GM10248 (cell line): ENCODE results near the gene CCHCR1.
"Not testable (repeated sequence)": the region's sequence is repeated elsewhere in the genome, so short reads cannot be mapped to it uniquely, and the experiment has no call there.

Source experiments
- CTCF ChIA-PET: fragments of 300-600 bp; sonication (Branson Sonifier 250); formaldehyde crosslinking; extraction: SDS; loops from one replicate; lab custom pipeline; 2021; ENCODE audit warnings: antibody characterized with exemption; lab: Yijun Ruan, JAX
- POLR2A ChIA-PET: fragments of 350-650 bp; sonication (Branson Sonifier 250); formaldehyde crosslinking; extraction: SDS; loops from one replicate; lab custom pipeline; 2020; ENCODE audit warnings: antibody characterized with exemption; lab: Yijun Ruan, JAX
- DNase-seq: peaks from one replicate; pipeline ENCODE4 v3.0.0; 2012; ENCODE audit errors: extremely low spot score
- CTCF ChIP-seq: IDR thresholded peaks from 2 replicates; pipeline ENCODE4 v1.5.1; 2012; ENCODE audit warnings: mild to moderate bottlenecking, low read depth; ENCODE audit errors: extremely low read depth, missing control alignments, control extremely low read depth

The CCHCR1 gene

DNA sequence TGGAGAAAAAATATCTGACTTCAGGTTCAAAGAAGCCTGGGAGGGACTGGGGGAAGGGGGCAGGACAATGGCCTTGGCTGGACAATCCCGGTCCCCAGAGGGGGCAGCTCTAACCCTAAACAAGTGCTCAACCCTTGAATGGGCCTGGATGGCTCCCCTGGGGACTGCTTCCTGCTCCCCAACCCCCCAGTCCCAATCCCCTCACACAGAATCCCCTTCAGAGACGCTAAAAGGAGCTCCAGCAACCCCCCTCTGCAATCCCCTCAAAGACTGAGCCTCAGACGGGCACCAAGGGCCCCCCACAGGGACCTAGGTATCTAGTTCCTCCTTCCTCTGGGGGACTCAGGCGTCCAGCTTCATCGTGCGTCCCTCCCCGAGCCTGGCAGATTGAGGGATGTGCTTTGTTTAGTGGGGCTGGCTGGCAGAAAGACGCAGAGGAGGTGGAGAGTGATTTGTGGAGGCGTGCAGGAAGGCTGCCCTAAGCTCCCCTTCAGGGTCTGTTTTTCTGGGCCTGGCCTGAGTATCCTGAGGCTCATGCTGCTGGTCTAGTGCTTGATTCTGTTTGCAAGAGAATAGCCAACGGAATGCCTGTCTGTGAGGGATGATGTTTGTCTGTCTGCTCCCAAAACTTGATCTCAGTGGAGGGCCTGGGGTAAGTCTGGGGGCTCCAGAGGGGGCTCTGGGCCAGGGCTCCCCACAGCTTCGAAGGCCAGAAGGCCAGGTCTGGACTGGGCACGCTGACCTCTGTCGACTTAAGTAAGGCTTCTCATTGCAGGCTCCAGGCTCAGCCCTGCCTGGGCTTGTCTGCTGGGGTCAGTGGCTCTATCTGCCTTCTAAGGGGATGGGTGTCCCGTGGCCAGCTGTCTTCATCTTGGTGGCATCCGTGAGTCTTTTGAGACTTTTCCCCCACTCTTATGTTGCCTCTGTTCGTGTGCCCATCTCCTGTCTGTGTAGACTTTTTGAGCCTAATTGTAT lies 14.6 kb upstream of the CCHCR1 start:
- POLR2A ChIA-PET = no interaction called here
- no peak for DNase-seq
- CTCF ChIA-PET = interaction anchor here (1.4 kb wide), 1 partner anchor 11 kb away, joined by 5 read pairs; no protein-coding TSS in a partner anchor

GRCh38 chr6:31170987-31171671 lies 13.5 kb upstream of the CCHCR1 start:
- CTCF ChIA-PET = interaction anchor here (1.4 kb wide), 1 partner anchor 12 kb away, joined by 5 read pairs; no protein-coding TSS in a partner anchor
- no peak for DNase-seq
- no peak for TF ChIP-seq CTCF
- POLR2A ChIA-PET = no interaction called here

More for the DNA sequence above, 14.6 kb upstream of the CCHCR1 start:
- no peak for TF ChIP-seq CTCF

DNA sequence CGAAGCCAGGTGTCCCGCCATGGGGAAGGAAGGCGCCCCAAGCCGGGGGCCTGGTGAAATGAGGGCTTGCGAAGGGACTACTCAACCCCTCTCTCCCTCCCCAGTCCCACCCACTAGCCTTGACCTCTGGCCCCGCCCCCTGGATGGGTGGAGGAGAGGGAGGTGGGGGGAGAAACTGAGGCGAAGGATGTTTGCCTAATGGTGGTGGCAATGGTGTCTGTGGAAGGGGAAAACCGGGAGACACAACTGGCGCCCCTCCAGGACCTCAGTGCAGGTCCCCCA lies 12.9 kb upstream of the CCHCR1 start, which contains the start of gene POU5F1:
POU5F1 (minus strand) TSS at position 83 of the 282 bp plus-strand sequence; CDS start at position 21, 62 bp downstream.
- CTCF ChIA-PET = no interaction called here
- POLR2A ChIA-PET = no interaction called here
- no peak for DNase-seq
- no peak for TF ChIP-seq CTCF

- POLR2A ChIA-PET, DNase-seq: not testable (repeated sequence)
These were observed 12.4 kb upstream of the CCHCR1 start for GRCh38 chr6:31169858-31170599.

GRCh38 chr6:31169123-31169857 lies 11.7 kb upstream of the CCHCR1 start:
- ChIA-PET CTCF (interaction anchor here (1.1 kb wide), 1 partner anchor 18 kb away, joined by 3 read pairs; no protein-coding TSS in a partner anchor), POLR2A (no interaction called here)
- no peak for TF ChIP-seq CTCF
- DNase-seq = no peak

More at GRCh38 chr6:31169858-31170599, 12.4 kb upstream of the CCHCR1 start:
- CTCF ChIA-PET = not testable (repeated sequence)

DNA sequence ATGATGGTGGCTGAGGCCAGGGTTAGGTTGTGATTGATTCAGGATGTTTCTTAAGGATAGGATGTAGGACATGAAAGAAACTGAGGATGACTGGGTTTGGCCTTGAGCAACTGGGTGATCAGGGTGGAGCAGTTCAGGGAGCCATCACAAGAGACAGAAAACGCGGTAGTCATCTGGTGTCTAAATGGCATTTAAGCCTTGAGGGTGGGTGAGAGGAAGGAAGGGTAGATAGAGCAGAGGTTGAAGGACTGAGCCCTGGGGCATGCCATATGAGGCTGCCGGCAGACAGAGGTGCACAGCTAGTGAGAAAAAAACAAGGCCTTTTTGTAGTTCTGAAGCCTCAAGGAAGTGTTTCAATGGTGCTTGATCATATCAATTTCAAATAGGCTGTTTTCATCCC lies 11.0 kb upstream of the CCHCR1 start:
- DNase-seq = no peak
- ChIA-PET POLR2A (no interaction called here), CTCF (interaction anchor here (0.7 to 1.1 kb wide), 2 partner anchors 10 to 18 kb away, joined by 3 read pairs; no protein-coding TSS in a partner anchor)
- TF ChIP-seq CTCF = no peak
